ENCODE results near the gene NUFIP1.

GRCh38 chr13:45015300-45015699 lies 26.0 kb upstream of the NUFIP1 start:
- TF ChIP-seq CTCF (optimal IDR thresholded peaks at IDR 0.05 in 1 of 3, IDR thresholded peaks at IDR 0.05 in 1 of 3, conservative IDR thresholded peaks at IDR 0.05 in 1 of 3; ENCODE audit: extremely low read depth in 1 of 3, insufficient read depth in 2 of 3, low read length in 3 of 3) (no peak), EZH2 (IDR thresholded peaks at IDR 0.05; ENCODE audit: low read length) (no peak)
